Uterus (tissue), 2 donors: ENCODE data around the gene ADRB1.

ENCODE experiments used
- POLR2A ChIP-seq, 2 donors: fragments of 450-650 bp; IDR thresholded peaks; one replicate each; pipeline ENCODE4 v1.6.1; 2016; ENCODE audit warnings: antibody characterized with exemption in 2 of 2, mild to moderate bottlenecking in 1 of 2, moderate library complexity in 1 of 2
- TF ChIP-seq, protein P1 (sequence below), 4 experiments: fragments of 200-600 bp in 2 of 4; fragments of 450-650 bp in 2 of 4; sonication (generic) in 2 of 4; IDR thresholded peaks; one replicate each; pipeline ENCODE4 v1.5.1; 2016 to 2019; ENCODE audit warnings: antibody characterized with exemption in 4 of 4, mild to moderate bottlenecking in 2 of 4, moderate library complexity in 1 of 4

GRCh38 chr10:113999531-113999930, 44.1 kb upstream of the ADRB1 start:
- no peak for TF ChIP-seq POLR2A (IDR thresholded peaks at IDR 0.05)
- TF ChIP-seq, protein P1, sequence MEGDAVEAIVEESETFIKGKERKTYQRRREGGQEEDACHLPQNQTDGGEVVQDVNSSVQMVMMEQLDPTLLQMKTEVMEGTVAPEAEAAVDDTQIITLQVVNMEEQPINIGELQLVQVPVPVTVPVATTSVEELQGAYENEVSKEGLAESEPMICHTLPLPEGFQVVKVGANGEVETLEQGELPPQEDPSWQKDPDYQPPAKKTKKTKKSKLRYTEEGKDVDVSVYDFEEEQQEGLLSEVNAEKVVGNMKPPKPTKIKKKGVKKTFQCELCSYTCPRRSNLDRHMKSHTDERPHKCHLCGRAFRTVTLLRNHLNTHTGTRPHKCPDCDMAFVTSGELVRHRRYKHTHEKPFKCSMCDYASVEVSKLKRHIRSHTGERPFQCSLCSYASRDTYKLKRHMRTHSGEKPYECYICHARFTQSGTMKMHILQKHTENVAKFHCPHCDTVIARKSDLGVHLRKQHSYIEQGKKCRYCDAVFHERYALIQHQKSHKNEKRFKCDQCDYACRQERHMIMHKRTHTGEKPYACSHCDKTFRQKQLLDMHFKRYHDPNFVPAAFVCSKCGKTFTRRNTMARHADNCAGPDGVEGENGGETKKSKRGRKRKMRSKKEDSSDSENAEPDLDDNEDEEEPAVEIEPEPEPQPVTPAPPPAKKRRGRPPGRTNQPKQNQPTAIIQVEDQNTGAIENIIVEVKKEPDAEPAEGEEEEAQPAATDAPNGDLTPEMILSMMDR (IDR thresholded peaks at IDR 0.05), result no peak
